Measurements from ENCODE around the gene HEXD.
"Not testable (repeated sequence)": the region's sequence is repeated elsewhere in the genome, so short reads cannot be mapped to it uniquely, and the experiment has no call there.

The HEXD gene

DNA sequence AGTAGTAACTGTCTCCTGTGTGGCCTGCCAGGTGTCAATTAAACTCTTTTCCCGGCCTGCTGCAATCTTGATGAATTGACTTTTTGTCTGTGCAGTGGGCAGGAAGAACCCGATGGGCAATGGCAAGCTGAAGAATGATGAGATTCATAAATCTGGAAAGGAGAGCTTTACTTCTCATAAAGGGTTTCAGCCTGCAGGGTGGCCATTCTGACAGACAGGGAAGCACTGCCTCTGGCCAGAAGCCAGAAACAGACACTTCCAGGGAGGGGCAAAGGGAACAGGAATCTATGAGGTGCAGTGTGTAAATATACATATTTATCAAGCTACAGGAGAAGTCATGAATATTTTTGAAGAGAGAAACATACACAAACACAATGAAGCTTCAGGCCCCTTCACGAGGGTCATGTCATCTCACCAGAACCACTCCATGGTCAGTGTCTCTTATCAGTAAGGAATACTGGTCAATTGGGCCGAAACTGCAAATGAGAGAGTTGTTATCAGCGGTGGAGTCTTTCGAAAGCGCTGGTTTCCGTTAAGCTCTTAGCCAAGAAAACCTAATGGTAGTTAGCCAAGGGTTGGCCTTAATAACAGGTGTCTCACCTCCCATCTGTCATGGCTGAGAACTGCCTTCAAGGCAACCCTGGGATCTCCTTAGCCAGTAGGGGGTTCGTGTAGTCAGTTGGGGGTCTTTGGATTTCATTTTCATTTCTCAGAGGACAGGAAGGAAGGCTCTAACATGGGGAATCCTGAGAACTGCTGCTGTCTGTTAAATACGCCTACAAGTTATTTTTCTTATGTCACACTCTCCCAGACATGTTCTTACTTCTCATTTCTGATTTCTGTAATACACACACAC, 39.2 kb downstream of the HEXD start:
- no peak for DNase-seq (ENCODE audit: low read depth, low spot score)

DNA sequence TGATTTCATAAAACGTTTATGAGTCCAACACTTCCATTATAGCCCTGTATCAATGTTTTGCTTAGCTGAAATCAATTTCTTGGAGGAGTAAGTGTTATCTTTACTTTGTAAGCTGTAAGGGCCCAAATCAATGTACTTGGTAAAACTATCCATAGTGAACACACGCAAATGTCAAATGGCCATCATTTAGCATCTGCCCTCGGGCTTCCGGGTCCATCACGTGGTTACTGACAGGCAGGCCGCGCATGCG, 39.7 kb downstream of the HEXD start:
- DNase-seq (ENCODE audit: low read depth, low spot score), result no peak

DNA sequence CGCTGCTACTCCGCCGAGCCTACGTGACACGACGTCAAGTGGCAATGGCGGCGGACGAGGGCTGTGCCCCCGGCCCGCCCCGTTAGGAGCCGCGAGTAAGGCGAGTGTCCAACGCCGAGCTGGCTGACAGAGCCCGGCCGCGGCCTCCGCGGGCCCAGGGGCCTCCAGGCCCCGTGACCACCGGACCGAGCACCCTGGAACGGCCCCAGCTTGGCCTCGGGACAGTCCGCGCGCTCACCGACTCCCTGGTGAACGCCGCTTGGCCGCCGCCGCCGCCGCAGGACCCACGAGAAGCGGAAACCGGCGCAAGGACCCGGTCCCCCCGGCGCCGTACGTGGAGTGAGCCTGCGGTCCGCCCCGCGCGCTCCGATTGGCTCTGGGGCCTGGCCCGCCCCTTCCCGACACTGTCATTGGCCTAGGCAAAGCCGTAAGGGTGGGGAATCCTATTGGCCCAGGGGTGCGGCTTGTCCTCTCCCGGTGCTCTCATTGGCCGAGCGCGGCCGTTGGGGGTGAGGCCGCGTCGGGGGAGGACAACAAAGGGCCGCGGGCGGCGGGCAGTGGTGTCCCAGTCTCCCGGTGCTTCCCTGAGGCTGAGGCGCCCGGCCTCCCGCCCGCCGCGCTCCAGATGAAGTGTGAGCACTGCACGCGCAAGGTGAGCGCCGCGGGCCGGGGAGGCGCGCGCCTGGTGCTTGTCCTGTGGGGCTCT, 40.2 kb downstream of the HEXD start, which contains the start of gene NARF:
TSS of gene NARF (plus strand) at position 563 of the 706 bp plus-strand sequence. CDS start at position 626, 63 bp downstream.
- DNase-seq (ENCODE audit: low read depth, low spot score), result peak; percentile 93

DNA sequence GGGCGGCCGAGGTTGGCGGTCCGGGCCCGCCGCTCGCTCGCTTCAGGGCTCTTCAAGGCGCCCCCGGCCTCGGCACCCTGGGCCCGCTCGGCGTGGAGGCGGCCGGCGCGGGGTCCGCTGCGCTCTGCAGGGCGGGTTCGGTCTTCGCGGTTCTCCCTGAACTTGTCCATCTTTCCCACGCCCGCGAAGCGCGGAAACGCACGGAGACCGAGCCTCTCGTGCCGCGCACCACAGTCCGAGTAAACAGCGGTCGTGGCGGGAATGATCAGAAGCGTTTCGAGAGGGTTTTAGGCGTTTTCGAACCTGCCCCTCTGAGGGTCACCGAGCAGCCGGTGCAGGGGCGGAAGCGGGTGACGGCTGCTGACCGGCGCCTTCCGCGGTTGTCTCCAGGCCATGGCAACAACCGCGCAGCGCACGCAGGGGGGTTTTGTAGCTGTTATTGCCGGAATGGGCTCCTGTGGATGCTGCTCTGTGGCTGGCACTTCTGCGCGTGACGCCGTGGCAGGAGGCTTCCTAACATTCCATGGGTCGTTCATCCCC, 40.8 kb downstream of the HEXD start:
- no peak for DNase-seq (ENCODE audit: low read depth, low spot score)

DNA sequence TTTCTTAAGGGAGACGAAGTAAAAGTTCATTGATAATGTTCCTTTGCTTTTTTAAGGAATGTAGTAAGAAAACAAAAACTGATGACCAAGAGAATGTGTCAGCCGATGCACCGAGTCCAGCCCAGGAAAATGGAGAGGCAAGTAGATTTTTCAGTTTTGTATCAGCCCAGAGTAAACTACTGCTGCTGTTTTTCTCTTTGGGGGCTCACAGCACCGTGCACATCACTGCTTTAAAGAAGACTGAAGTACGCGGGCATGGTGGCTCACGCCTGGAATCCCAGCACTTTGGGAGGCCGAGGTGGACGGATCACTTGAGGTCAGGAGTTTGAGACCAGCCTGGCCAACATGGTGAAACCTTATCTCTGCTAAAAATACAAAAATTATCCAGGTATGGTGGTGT, 41.8 kb downstream of the HEXD start:
- not testable (repeated sequence) for DNase-seq (ENCODE audit: low read depth, low spot score)

DNA sequence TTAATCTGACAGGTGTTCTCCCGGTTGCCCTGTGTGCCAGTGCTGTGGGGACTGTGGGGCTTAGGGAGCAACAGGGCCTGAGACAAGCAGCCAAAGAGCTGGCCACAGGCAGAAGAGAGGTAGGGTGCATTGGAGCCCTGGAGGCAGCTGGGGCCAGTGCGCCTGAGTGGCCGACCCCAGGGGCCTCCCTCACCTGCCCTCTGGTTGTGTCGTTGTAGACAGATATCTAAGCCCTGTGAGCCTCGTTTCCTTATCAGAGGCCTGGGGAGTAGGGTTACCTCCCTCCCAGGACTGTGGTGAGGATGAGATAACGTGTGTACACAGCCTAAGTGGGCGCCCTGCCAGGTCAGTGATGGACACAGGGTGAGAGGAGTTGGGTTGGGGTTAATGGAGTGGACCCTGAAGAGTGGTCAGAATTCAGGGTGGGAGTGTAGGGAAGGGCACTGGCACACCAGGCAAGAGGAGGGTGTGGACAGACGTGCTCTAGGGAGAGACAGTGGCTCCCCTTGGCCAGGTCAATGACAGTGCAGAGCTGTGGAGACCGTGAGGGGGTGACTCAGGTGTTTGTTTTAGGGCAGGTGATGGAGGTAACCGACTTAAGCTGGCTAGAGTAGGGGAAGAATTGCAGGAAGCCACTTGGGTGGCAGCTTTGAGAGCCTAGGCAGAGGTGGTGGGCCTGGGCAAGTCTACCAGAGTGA, 43.8 kb downstream of the HEXD start:
- DNase-seq (ENCODE audit: low read depth, low spot score), result no peak

DNA sequence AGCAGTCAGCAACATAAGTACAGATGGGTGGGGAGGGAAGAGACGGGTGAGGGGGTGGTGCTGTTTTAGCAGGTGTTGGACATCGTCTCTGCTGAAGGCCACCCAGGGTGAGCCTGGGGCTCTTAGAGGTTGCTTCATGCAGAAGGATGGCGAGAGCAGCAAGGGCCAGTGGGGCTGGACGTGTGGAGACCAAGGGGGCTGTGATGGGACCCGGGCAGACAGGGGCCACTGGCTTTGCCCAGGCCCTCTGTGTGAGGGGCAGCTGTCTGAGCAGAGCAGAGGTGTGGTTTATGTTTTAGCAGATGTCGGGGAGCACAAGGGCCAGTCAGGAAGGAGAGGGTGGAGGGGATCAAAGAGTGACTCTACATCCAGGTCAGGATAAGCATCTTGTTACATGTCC, 45.2 kb downstream of the HEXD start:
- DNase-seq (ENCODE audit: low read depth, low spot score), result no peak

DNA sequence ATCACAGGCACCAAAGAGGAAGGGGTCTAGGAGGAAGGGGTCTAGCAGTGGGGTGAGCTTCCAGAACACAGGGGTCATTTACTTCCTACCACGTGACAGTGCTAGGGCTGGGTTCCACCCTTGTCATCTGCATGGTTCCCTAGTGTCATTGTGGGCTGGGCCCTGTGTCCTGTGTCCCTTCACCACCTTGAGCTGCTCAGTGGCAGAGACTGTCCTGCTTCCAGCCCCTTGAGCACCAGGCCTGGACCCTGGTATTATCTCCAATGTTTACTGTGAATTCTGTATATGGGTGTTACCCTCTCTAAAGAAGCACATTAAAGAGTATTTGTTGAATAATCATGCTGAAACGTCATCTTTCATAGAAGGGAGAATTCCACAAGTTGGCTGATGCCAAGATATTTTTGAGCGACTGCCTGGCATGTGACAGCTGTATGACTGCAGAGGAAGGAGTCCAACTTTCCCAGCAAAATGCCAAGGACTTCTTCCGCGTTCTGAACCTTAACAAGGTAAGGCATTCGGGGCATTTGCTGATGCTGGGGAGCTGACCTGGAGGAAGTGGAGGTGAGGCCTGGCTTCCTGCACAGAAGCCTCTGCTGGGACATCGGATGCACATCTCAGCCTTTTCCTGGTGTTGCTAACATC, 45.9 kb downstream of the HEXD start:
- no peak for DNase-seq (ENCODE audit: low read depth, low spot score)

DNA sequence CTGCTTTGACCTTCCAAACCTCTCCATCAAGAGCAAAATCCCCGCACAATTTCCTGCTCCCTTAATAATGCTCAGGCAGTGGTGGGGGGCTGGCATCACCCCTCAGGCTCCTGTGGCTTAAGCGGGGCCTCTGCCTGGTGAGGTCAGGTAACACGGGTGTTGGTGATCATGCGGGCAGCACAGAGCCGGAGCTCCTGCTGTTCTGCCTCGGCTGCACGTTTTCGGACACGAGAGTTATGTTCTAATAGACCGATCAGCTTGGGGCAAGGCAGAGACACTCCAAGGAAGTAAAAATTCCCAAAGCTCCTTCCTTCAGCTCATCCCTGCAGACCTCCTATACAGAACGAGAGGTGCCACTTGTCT, 46.4 kb downstream of the HEXD start:
- no peak for DNase-seq (ENCODE audit: low read depth, low spot score)

DNA sequence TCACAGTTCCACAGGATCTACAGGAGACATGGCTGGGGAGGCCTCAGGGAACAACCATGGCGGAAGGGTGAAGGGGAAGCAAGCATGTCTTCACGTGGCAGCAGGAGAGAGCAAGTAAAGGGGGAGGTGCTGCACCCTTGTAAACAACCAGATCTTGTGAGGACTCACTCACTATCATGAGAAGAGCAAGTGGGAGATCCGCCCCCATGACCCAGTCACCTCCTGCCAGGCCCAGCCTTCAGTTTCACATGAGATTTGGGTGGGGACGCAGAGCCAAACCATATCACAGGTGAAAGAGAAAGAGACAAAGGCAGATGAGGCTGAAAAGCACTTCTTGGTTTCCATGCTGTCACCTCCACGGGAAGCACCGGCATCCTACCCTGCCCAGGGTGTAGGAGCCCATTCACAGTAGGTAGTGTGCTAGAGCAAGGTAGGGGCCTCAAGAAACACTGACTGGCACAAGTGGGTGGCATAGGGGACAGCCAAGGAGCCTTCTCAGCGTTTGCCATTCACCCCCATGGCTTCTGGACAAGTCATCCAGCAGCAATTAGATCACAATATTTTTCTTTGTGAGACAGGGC, 47.0 kb downstream of the HEXD start:
- DNase-seq (ENCODE audit: low read depth, low spot score), result no peak

DNA sequence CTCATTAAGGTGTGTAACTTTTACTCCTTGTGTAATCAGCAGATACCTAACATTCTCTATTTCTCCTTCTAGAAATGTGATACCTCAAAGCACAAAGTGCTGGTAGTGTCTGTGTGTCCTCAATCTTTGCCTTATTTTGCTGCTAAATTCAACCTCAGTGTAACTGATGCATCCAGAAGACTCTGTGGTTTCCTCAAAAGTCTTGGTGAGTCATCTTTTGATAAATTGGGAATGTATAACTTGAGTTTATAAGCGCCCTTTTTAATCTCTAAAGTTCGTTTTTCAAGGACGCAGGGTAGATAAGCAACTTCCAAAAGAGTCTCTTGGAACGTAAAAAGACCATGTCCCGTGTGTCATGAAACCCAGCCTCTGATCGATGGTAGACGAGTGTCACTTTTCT, 50.5 kb downstream of the HEXD start:
- no peak for DNase-seq (ENCODE audit: low read depth, low spot score)

DNA sequence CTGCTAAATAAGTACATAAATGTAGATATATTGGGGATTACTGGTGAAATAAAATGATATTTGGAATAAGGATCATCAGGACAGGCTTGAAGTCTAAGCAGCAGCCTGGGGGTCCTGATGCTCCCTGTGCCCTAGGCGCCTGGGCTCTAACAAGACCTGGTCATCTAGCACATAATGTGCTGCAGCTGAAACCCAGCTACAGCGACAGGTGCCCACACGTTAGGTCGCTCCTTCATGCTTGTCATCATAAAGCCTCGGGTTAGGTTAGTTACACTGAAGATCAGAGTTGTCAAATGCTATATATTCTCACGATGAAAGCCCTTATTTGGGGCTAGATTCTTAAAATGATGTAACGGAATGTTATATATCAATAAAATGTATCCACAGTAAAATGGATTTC, 51.9 kb downstream of the HEXD start:
- DNase-seq (ENCODE audit: low read depth, low spot score), result no peak

DNA sequence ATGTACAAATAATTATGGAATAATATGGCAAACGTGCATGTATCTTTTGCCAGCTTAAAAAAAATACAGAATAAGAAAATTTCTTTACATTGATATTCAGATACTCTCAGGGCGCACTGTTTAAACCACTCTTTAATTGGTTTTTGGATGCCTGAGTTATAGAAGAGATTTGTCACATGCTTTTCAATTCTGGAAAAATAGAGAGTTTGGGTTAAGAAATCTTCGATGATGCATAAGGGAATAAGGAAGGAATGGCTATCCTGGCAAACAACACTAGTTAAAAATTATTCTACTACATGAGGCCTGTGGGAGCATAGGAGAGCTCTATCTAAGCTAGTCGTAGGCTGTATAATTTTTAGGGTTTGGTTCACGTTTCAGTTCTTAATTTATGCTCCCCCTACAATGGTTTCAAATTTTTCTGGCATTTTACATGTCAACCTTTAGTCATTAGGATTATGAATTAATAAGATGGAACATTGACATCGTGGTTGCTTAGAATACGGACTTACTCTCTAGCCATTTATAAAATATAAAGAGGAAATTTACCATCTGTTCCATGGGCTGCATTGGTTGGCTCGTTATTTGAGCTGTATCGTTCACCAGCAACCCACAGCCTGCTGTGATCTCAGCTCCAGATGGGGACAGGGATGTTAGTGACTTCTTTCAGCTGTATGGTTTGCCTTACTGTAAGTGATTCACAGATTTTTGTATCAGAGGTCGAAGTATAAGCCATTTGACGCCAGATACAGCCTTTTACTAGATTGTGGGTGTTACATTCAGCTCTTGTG, 56.3 kb downstream of the HEXD start:
- no peak for DNase-seq (ENCODE audit: low read depth, low spot score)

DNA sequence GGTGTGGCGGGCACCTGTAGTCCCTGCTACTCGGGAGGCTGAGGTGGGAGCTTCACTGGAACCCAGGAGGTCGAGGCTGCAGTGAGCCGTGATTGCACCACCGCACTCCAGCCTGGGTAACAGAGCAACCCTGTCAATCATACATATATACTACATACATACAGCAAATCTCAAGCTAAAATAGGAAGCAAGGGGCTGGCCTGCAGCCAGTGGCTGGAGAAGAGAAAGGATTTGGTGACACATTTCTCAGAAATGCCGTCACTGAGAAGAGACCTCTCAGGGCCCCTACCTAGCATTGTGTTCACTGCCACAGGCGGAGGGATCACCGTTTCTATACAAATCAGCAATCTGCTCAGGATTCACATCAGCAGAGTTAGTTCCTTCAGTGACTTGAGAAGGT, 57.3 kb downstream of the HEXD start:
- DNase-seq (ENCODE audit: low read depth, low spot score), result no peak

DNA sequence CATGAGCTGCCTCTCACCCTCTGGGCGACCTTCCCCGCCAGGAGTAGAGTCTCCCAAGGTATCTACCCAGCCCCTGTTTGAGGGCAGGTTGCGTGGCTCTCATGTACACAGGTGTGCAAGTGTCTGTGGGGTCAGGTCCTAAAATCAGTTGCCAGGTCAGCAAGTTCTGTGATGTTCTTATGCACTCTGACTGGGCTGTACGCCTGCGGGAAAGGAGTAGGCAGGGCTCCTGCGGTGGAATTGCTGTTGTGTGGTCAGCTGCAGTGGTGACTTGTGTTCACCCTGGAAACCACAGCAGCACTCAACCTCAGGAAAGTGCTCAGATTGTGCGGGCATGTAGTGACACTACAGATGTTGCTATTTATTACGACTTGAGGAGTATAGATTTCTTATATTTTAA, 59.8 kb downstream of the HEXD start:
- DNase-seq (ENCODE audit: low read depth, low spot score), result no peak

DNA sequence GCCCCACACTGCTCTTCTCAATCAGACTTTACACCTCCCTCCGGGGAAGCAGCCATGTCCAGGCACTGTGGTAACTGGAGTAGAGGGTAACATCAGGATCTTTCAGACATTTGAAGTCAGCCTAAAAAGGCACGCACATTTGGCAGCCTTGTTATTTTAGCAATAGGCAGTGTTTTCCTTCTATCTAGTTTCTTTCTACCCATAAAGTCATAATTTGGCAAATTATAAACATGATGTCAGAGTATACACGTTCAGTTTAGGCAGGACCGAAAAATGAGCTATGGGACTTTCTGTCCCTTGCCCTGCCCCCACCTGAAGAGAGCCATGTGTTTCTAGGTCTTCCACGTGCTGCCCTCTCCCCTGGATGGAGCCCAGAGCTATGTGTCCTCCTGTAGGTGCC, 61.5 kb downstream of the HEXD start:
- no peak for DNase-seq (ENCODE audit: low read depth, low spot score)

DNA sequence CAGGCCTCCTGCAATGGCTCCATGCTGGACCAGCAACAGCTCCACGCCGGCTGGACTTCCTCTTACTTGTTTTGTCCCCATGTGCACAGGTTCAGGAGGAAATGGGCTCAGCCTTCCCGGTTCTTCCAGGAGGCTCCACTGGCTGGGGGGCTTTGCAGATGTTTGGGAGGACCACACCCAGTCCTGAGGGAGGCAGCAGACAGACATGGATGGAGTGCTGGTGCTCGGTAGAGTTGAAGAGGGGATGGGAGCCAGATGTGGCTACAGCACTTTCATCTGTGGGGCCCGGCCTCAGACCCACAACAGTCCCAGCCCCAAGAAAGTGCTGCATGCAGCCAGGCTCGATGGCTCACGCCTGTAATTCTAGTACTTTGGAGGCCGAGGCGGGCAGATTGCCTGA, 62.2 kb downstream of the HEXD start:
- DNase-seq (ENCODE audit: low read depth, low spot score), result no peak

DNA sequence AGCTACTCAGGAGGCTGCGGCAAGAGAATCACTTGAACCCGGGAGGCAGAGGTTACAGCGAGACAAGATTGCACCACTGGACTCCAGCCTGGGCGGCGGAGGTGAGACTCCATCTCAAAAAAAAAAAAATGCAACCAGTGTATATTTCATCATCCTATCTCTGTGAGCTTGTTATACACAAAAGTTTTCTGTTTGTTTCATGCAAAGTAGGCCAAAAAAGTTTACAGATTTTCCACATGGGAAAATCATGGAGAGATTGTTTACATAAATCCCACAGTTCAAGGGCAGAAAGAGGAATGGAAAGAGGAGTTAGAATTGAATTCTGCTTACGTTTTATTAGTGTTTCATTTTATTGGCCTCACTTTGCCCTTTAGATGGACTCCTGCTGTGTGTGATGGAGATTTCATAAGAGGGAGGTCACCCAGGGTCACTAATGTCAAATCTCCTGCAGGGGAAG, 65.1 kb downstream of the HEXD start:
- no peak for DNase-seq (ENCODE audit: low read depth, low spot score)

DNA sequence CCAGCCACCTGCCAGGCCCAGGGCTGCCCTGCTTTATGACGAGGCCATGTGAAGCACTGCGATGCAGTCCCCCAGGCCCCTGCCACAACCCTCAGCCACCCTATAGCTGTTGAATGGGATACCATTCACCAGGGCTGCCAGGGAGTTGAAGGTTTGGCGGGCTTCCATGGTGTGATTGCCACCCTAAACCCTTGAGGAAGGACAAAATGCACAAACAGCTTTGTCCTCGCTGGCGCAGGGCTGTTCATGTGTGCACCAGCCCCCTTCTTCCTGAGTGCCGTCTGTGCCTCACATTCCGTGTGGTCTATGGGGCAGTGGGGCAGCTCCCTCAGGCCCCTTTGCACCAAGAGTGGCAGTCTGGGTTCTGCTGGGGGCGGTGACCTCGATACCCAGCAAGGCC, 65.7 kb downstream of the HEXD start:
- DNase-seq (ENCODE audit: low read depth, low spot score), result no peak

DNA sequence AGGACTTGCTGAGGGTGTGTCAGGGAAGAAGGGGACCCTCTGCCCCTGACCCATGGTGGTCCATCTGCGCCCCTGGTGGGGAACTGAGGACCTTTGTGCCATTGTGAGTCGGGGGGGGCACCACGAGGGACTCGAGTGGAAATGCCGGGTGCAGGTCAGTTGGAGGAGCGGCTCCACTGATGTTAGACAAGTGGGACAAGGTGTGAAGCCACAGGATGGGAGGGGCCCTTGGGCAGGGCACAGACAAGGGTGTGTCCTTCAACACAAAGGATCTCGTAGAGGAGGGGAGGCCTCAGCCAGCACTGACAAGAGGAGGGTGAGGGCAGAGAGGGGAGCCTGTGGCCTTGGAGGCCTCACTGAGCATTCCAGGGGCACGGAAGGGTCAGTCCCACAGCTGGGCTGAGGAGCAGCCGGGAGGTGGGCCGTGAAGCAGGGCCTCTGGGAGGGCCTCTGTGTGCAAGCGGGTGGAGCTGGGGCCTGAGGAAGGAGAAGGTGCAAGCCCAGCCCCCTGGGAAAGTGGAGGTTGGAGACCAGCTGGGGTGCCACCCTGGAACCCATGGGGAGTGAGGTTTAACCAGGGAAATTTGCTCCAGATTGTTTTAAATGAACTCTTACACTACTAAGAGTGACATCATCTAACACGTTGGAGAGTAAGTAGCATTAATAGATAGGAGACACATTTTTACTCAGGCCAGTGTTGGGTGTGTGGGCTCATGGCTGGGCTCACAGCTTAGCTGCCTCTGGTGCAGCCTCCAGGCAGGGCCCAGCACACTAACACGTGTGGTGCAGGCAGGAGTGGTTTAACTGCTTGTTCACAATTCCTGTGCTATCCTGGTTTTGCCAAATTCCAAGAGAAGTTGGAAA, 68.3 kb downstream of the HEXD start:
- no peak for DNase-seq (ENCODE audit: low read depth, low spot score)

Data from activated CD4-positive, CD25-positive, alpha-beta regulatory T cell treated with anti-CD3 and anti-CD28 coated beads, Interleukin-2, amount 50 U/mL, for 16 hours (primary cell).